K562 (cell line): ENCODE results near the gene C11orf42. TPM values are rescaled to one million over a fixed set of nuclear protein-coding genes. Genes with fewer than 3 reads are reported as not detected.

Source experiments
- BCOR ChIP-seq: fragments of 450-650 bp; IDR thresholded peaks from 2 replicates; pipeline ENCODE4 v1.6.1; 2016
- CBX1 ChIP-seq: sonication (generic); IDR thresholded peaks from 2 replicates; pipeline ENCODE4 v1.6.1; 2016; ENCODE audit warnings: antibody characterized with exemption, low read depth, mild to moderate bottlenecking
- ELF2 ChIP-seq: fragments of 250-450 bp; sonication (Bioruptor Pico); IDR thresholded peaks from 2 replicates; pipeline ENCODE4 v1.5.0; 2021; ENCODE audit warnings: mild to moderate bottlenecking
- ELF4 ChIP-seq: fragments of 450-650 bp; formaldehyde crosslinking; IDR thresholded peaks from 2 replicates; pipeline ENCODE4 v1.4.0; 2022; ENCODE audit warnings: missing genetic modification characterization
- EP400 ChIP-seq: fragments of 450-650 bp; IDR thresholded peaks from 2 replicates; pipeline ENCODE4 v1.6.1; 2017; ENCODE audit warnings: antibody characterized with exemption, mild to moderate bottlenecking, moderate library complexity
- KDM2B ChIP-seq: fragments of 250-450 bp; sonication (Bioruptor Pico); IDR thresholded peaks from 2 replicates; pipeline ENCODE4 v1.8.0; 2021; ENCODE audit warnings: mild to moderate bottlenecking, moderate library complexity
- MTA2 ChIP-seq: fragments of 450-650 bp; IDR thresholded peaks from 2 replicates; pipeline ENCODE4 v1.6.1; 2016; ENCODE audit warnings: low read depth
- MYBL2 ChIP-seq, 2 experiments: fragments of 450-650 bp in 1 of 2; sonication (generic) in 1 of 2; formaldehyde crosslinking in 1 of 2; IDR thresholded peaks; 2 replicates each; pipeline versions ENCODE4 v1.6.1 to v1.8.1; 2017 to 2022; ENCODE audit warnings: borderline replicate concordance in 1 of 2, inconsistent platforms in 1 of 2, low read depth in 1 of 2, mild to moderate bottlenecking in 1 of 2, missing genetic modification reagents in 1 of 2, moderate library complexity in 1 of 2
- NRF1 ChIP-seq, 2 experiments: fragments of 450-650 bp; IDR thresholded peaks in 1 of 2; conservative IDR thresholded peaks in 1 of 2; 2 replicates each; pipeline ENCODE4 v1.6.1; 2014; ENCODE audit warnings: mild to moderate bottlenecking in 2 of 2
- RBM17 ChIP-seq: fragments of 200-400 bp; formaldehyde crosslinking; IDR thresholded peaks from 2 replicates; pipeline ENCODE4 v1.6.1; 2017; ENCODE audit warnings: low read depth, mild to moderate bottlenecking, low read length, borderline replicate concordance
- SMARCA4 ChIP-seq: fragments of 450-650 bp; IDR thresholded peaks from 2 replicates; pipeline ENCODE4 v1.6.1; 2016
- SMARCA5 ChIP-seq: fragments of 450-650 bp; IDR thresholded peaks from 2 replicates; pipeline ENCODE4 v1.6.1; 2016
- THAP12 ChIP-seq: fragments of 250-450 bp; sonication (Bioruptor Pico); IDR thresholded peaks from 2 replicates; pipeline ENCODE4 v1.9.0; 2021; ENCODE audit warnings: mild to moderate bottlenecking, inconsistent platforms
- TRIM24 ChIP-seq, 2 experiments: fragments of 450-650 bp; IDR thresholded peaks; 2 replicates each; pipeline ENCODE4 v1.6.1; 2016
- ZBTB5 ChIP-seq: fragments of 450-650 bp; IDR thresholded peaks from 2 replicates; pipeline ENCODE4 v1.6.1; 2017; ENCODE audit warnings: antibody characterized with exemption
- ZKSCAN3 ChIP-seq: fragments of 250-450 bp; sonication (Bioruptor Pico); IDR thresholded peaks from 2 replicates; pipeline ENCODE4 v1.4.0; 2020
- ZNF436 ChIP-seq: fragments of 250-450, 450-650 bp; sonication (Bioruptor Pico); formaldehyde crosslinking; IDR thresholded peaks from 2 replicates; pipeline ENCODE4 v1.7.0; 2020; ENCODE audit warnings: mild to moderate bottlenecking
- polyA plus RNA-seq, 8 experiments: library from polyadenylated mRNA; depleted of rRNA in 4 of 8; stranded (reverse) in 5 of 8; unstranded in 3 of 8; fragments of >200 nt; fragmentation: Nextera tagmentation in 2 of 8; fragmentation: Illumina TruSeq in 1 of 8; extraction: Ambion mirVana in 2 of 8; extraction: Trizol in 1 of 8; gene quantifications; 2 replicates each; pipeline versions ENCODE4 v1.2.1 to v1.2.3, GENCODE V29; 2011 to 2014; ENCODE audit warnings: inconsistent platforms in 1 of 8, missing spikeins in 1 of 8
- total RNA-seq, 7 experiments: library from RNA; depleted of rRNA in 6 of 7; stranded (reverse); fragments of >200 nt in 6 of 7; fragmentation: Illumina TruSeq in 2 of 7; extraction: Trizol in 2 of 7; gene quantifications; 2 replicates each; pipeline versions ENCODE4 v1.2.1 to v1.2.3, GENCODE V29; 2011 to 2021; ENCODE audit warnings: low replicate concordance in 1 of 7
- TF ChIP-seq, protein P1 (sequence below), 2 experiments: IDR thresholded peaks; 2 replicates each; pipeline ENCODE4 v1.6.1; 2011; ENCODE audit warnings: borderline replicate concordance in 1 of 2, control low read depth in 1 of 2, low read depth in 1 of 2, low read length in 1 of 2, mild to moderate bottlenecking in 1 of 2, mixed read lengths in 1 of 2, moderate library complexity in 1 of 2; ENCODE audit not compliant: insufficient read depth in 1 of 2, insufficient read length in 1 of 2, poor library complexity in 1 of 2, severe bottlenecking in 1 of 2; ENCODE audit errors: extremely low read depth in 1 of 2
- TF ChIP-seq, protein P2 (sequence below), 2 experiments: fragments of 450-650 bp; IDR thresholded peaks; 2 replicates each; pipeline ENCODE4 v1.6.1; 2016
- TF ChIP-seq, protein P3 (sequence below): sonication (generic); formaldehyde crosslinking; IDR thresholded peaks from 2 replicates; pipeline ENCODE4 v1.8.0; 2022; ENCODE audit warnings: mild to moderate bottlenecking, low read depth, missing genetic modification reagents

Gene C11orf42
- total and polyA plus RNA-seq, 9 of the 15 experiments (the other 6 are each of a cell fraction or from before 2014, with no cell fraction given) = not detected

DNA sequence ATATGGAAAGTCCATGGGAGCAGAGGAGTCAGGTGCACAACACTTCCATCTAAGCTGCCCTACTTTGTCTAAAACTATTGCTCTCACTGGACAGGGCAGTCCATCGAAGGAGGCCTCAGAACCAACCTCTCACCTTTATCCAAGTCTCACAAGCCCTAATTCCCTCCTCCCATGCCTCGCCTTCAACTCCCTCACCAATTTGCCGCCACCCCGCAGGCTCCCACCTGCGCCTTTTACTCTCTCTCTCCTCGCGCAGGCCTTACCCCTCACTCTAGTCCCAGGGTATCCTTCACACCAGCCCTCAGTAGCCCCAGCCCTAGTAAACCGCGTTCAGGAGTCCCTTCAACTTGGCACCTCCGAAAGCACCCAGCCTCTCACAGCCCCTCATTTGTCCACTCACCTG, 28.6 kb downstream of the C11orf42 start (continued):
- TF ChIP-seq MYBL2 (IDR thresholded peaks at IDR 0.05; ENCODE audit: low read depth) = no peak
- no peak for TF ChIP-seq MYBL2 (CRISPR knock-in tag; IDR thresholded peaks at IDR 0.05; ENCODE audit: borderline replicate concordance)
- peak; percentile 43; the same call in 1 of the 2 replicates for TF ChIP-seq SMARCA4
- TF ChIP-seq ZNF436 (CRISPR knock-in tag) = no peak
- 0 out of 2 replicates have a peak, but pooled peaks have one; percentile 21 for TF ChIP-seq BCOR
- TF ChIP-seq ZBTB5 = peak; percentile 43; the same call in 1 of the 2 replicates
- 0 out of 4 replicates have a peak, but pooled peaks of 1 of the 2 experiments have one; percentile 18 for TF ChIP-seq TRIM24 (IDR thresholded peaks at IDR 0.05)
- peak; percentile 9; the same call in 1 of the 2 replicates for TF ChIP-seq THAP12 (CRISPR knock-in tag)
- no peak for TF ChIP-seq CBX1
- TF ChIP-seq ELF4 = peak; percentile 81; the same call in 1 of the 2 replicates
- TF ChIP-seq MTA2 = peak; percentile 6; the same call in 1 of the 2 replicates
- 0 out of 2 replicates have a peak, but pooled peaks have one; percentile 40 for TF ChIP-seq EP400
- TF ChIP-seq, protein P1, sequence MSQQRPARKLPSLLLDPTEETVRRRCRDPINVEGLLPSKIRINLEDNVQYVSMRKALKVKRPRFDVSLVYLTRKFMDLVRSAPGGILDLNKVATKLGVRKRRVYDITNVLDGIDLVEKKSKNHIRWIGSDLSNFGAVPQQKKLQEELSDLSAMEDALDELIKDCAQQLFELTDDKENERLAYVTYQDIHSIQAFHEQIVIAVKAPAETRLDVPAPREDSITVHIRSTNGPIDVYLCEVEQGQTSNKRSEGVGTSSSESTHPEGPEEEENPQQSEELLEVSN (IDR thresholded peaks at IDR 0.05; ENCODE audit: borderline replicate concordance in 1 of 2, extremely low read depth in 1 of 2, insufficient read depth in 1 of 2, insufficient read length in 1 of 2, low read depth in 1 of 2, low read length in 1 of 2, poor library complexity in 1 of 2, severe bottlenecking in 1 of 2) = peak in 1 of 2 experiments; percentile 86
- TF ChIP-seq, protein P2, sequence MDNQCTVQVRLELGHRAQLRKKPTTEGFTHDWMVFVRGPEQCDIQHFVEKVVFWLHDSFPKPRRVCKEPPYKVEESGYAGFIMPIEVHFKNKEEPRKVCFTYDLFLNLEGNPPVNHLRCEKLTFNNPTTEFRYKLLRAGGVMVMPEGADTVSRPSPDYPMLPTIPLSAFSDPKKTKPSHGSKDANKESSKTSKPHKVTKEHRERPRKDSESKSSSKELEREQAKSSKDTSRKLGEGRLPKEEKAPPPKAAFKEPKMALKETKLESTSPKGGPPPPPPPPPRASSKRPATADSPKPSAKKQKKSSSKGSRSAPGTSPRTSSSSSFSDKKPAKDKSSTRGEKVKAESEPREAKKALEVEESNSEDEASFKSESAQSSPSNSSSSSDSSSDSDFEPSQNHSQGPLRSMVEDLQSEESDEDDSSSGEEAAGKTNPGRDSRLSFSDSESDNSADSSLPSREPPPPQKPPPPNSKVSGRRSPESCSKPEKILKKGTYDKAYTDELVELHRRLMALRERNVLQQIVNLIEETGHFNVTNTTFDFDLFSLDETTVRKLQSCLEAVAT (IDR thresholded peaks at IDR 0.05) = 0 out of 4 replicates have a peak, but pooled peaks of 1 of the 2 experiments have one; percentile 35
- no peak for TF ChIP-seq NRF1 (conservative IDR thresholded peaks at IDR 0.05 in 1 of 2, IDR thresholded peaks at IDR 0.05 in 1 of 2)
- TF ChIP-seq KDM2B = no peak
- no peak for TF ChIP-seq RBM17
- no peak for TF ChIP-seq ZKSCAN3 (CRISPR knock-in tag)
- no peak for TF ChIP-seq ELF2 (CRISPR knock-in tag)
- TF ChIP-seq SMARCA5 = 0 out of 2 replicates have a peak, but pooled peaks have one; percentile 20
- TF ChIP-seq, protein P3, sequence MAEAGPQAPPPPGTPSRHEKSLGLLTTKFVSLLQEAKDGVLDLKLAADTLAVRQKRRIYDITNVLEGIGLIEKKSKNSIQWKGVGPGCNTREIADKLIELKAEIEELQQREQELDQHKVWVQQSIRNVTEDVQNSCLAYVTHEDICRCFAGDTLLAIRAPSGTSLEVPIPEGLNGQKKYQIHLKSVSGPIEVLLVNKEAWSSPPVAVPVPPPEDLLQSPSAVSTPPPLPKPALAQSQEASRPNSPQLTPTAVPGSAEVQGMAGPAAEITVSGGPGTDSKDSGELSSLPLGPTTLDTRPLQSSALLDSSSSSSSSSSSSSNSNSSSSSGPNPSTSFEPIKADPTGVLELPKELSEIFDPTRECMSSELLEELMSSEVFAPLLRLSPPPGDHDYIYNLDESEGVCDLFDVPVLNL (CRISPR knock-in tag) = peak; percentile 73; the same call in 1 of the 2 replicates
